SK-N-SH (cell line): ENCODE measurements around the gene RANBP9. TPM values are rescaled to one million over a fixed set of nuclear protein-coding genes. Genes with fewer than 3 reads are reported as not detected.

Source experiments
- CTCF ChIA-PET: fragments of 300-600, 350-600 bp; formaldehyde crosslinking; extraction: SDS; loops from one replicate; lab custom pipeline; 2021; lab: Yijun Ruan, JAX
- POLR2A ChIA-PET: fragments of 350-600 bp; sonication (Branson Sonifier 250); formaldehyde crosslinking; extraction: SDS; loops from one replicate; lab custom pipeline; 2020; ENCODE audit warnings: antibody characterized with exemption, inconsistent platforms; lab: Yijun Ruan, JAX
- DNase-seq: peaks from one replicate; pipeline ENCODE4 v3.0.0; 2012
- H2AFZ ChIP-seq: fragments of 200-600 bp; sonication (generic); 2 replicates; pipeline ENCODE4 v1.8.1; 2016; ENCODE audit warnings: antibody characterized with exemption, mild to moderate bottlenecking, low read depth
- H3F3A ChIP-seq: fragments of 200-600 bp; sonication (generic); replicated peaks from 2 replicates; pipeline ENCODE3; 2016; ENCODE audit warnings: antibody characterized with exemption, mild to moderate bottlenecking; ENCODE audit not compliant: insufficient read depth
- H3K27ac ChIP-seq, 2 experiments: fragments of 200-500 bp in 1 of 2; fragments of 200-600 bp in 1 of 2; sonication (Bioruptor generic) in 1 of 2; sonication (generic), shearing (Covaris generic) in 1 of 2; 2 replicates each; pipeline versions ENCODE4 v1.5.1 to v1.6.1; 2014 to 2016; ENCODE audit warnings: low read depth in 2 of 2, inconsistent platforms in 1 of 2, low read length in 1 of 2, mild to moderate bottlenecking in 1 of 2, mixed read lengths in 1 of 2
- H3K27me3 ChIP-seq: fragments of 200-600 bp; sonication (generic), shearing (Covaris generic); 2 replicates; pipeline ENCODE4 v1.6.1; 2016; ENCODE audit warnings: mixed run types; ENCODE audit not compliant: insufficient read depth
- H3K36me3 ChIP-seq, 2 experiments: fragments of 200-500 bp in 1 of 2; fragments of 200-600 bp in 1 of 2; sonication (Bioruptor generic) in 1 of 2; sonication (generic) in 1 of 2; replicated peaks in 1 of 2; 2 replicates each; pipeline versions ENCODE3 to v1.5.1; 2014 to 2016; ENCODE audit warnings: low read length in 1 of 2, mild to moderate bottlenecking in 1 of 2; ENCODE audit not compliant: insufficient read depth in 2 of 2, control insufficient read depth in 1 of 2
- H3K4me1 ChIP-seq, 2 experiments: fragments of 200-500 bp in 1 of 2; fragments of 200-600 bp in 1 of 2; sonication (Bioruptor generic) in 1 of 2; sonication (generic), shearing (Covaris generic) in 1 of 2; 2 replicates each; pipeline versions ENCODE4 v1.5.1 to v1.6.1; 2014 to 2016; ENCODE audit warnings: low read depth in 1 of 2, low read length in 1 of 2, mixed run types in 1 of 2; ENCODE audit not compliant: insufficient read depth in 2 of 2, control insufficient read depth in 1 of 2
- H3K4me2 ChIP-seq: fragments of 200-600 bp; sonication (generic), shearing (Covaris generic); 2 replicates; pipeline ENCODE4 v1.6.1; 2017; ENCODE audit warnings: mixed run types
- H3K4me3 ChIP-seq, 2 experiments: fragments of 200-500 bp in 1 of 2; fragments of 200-600 bp in 1 of 2; sonication (Bioruptor generic) in 1 of 2; sonication (generic), shearing (Covaris generic) in 1 of 2; 2 replicates each; pipeline versions ENCODE4 v1.5.1 to v1.8.1; 2014 to 2016; ENCODE audit warnings: low read depth in 2 of 2, inconsistent platforms in 1 of 2, low read length in 1 of 2, mild to moderate bottlenecking in 1 of 2, mixed read lengths in 1 of 2, moderate library complexity in 1 of 2
- H3K79me2 ChIP-seq: fragments of 200-600 bp; sonication (generic); 2 replicates; pipeline ENCODE4 v1.8.1; 2017; ENCODE audit warnings: mild to moderate bottlenecking; ENCODE audit not compliant: insufficient read depth
- H3K9ac ChIP-seq: fragments of 200-600 bp; sonication (generic); 2 replicates; pipeline ENCODE4 v1.6.1; 2017; ENCODE audit warnings: mixed run types
- H3K9me2 ChIP-seq: fragments of 200-600 bp; sonication (generic); 2 replicates; pipeline ENCODE4 v1.6.1; 2017; ENCODE audit warnings: mixed run types
- H3K9me3 ChIP-seq: fragments of 200-600 bp; sonication (generic); 2 replicates; pipeline ENCODE4 v1.6.1; 2017; ENCODE audit warnings: mixed run types, mild to moderate bottlenecking, moderate library complexity
- H4K20me1 ChIP-seq: fragments of 200-600 bp; sonication (generic); 2 replicates; pipeline ENCODE4 v1.6.1; 2017; ENCODE audit warnings: mild to moderate bottlenecking, mixed run types; ENCODE audit not compliant: insufficient read depth
- CHD2 ChIP-seq: fragments of 150-350 bp; IDR thresholded peaks from 2 replicates; pipeline ENCODE4 v1.6.1; 2018; ENCODE audit warnings: low read length; ENCODE audit not compliant: partially characterized antibody
- EP300 ChIP-seq, 2 experiments: IDR thresholded peaks; 2 replicates each; pipeline versions ENCODE4 v1.4.0 to v1.6.1; 2012; ENCODE audit warnings: borderline replicate concordance in 1 of 2, low read depth in 1 of 2, low read length in 1 of 2
- EZH2phosphoT487 ChIP-seq: fragments of 200-600 bp; sonication (generic); IDR thresholded peaks from 2 replicates; pipeline ENCODE4 v1.6.1; 2017; ENCODE audit warnings: low read depth, mixed run types, mild to moderate bottlenecking, antibody characterized with exemption, moderate library complexity, borderline replicate concordance
- FOSL2 ChIP-seq: IDR thresholded peaks from 2 replicates; pipeline ENCODE4 v1.4.0; 2012; ENCODE audit warnings: low read depth, mild to moderate bottlenecking, moderate library complexity, borderline replicate concordance
- FOXM1 ChIP-seq: IDR thresholded peaks from 2 replicates; pipeline ENCODE4 v1.4.0; 2012; ENCODE audit warnings: low read depth, mild to moderate bottlenecking
- MXI1 ChIP-seq: IDR thresholded peaks from 2 replicates; pipeline ENCODE4 v1.6.1; 2012; ENCODE audit warnings: mild to moderate bottlenecking, low read depth, low read length, improper control_type of control experiment
- NFIC ChIP-seq: IDR thresholded peaks from 2 replicates; pipeline ENCODE4 v1.4.0; 2012; ENCODE audit warnings: borderline replicate concordance
- NRF1 ChIP-seq: IDR thresholded peaks from 2 replicates; pipeline ENCODE4 v1.6.1; 2012; ENCODE audit warnings: low read depth, mild to moderate bottlenecking, low read length
- RCOR1 ChIP-seq: fragments of 150-350 bp; IDR thresholded peaks from 2 replicates; pipeline ENCODE4 v1.6.1; 2017; ENCODE audit warnings: antibody characterized with exemption, low read length
- RFX5 ChIP-seq: IDR thresholded peaks from 2 replicates; pipeline ENCODE4 v1.6.1; 2012; ENCODE audit warnings: mild to moderate bottlenecking, improper control_type of control experiment, low read length
- RXRA ChIP-seq: IDR thresholded peaks from 2 replicates; pipeline ENCODE4 v1.4.0; 2012; ENCODE audit warnings: low read depth, mild to moderate bottlenecking, borderline replicate concordance
- SIN3A ChIP-seq: IDR thresholded peaks from 2 replicates; pipeline ENCODE4 v1.6.1; 2012; ENCODE audit warnings: low read depth, mild to moderate bottlenecking, low read length, moderate library complexity, borderline replicate concordance
- TAF1 ChIP-seq: IDR thresholded peaks from 2 replicates; pipeline ENCODE4 v1.6.1; 2012; ENCODE audit warnings: low read depth, mild to moderate bottlenecking, low read length, moderate library complexity, borderline replicate concordance
- TCF12 ChIP-seq: IDR thresholded peaks from 2 replicates; pipeline ENCODE4 v1.4.0; 2012
- TEAD4 ChIP-seq: IDR thresholded peaks from 2 replicates; pipeline ENCODE4 v1.4.0; 2012; ENCODE audit warnings: mild to moderate bottlenecking, borderline replicate concordance; ENCODE audit not compliant: insufficient read depth
- WGBS: methylation state at CpG from one replicate; pipeline ENCODE4 v1.1.6; 2017; ENCODE audit warnings: low lambda C conversion rate; 5-methylcytosine and 5-hydroxymethylcytosine counted together
- polyA plus RNA-seq, 3 experiments: library from polyadenylated mRNA; depleted of rRNA; stranded (reverse); fragments of >200 nt; gene quantifications; 2 replicates each; pipeline ENCODE4 v1.2.3, GENCODE V29; 2012
- TF ChIP-seq, protein P1 (sequence below): IDR thresholded peaks from 2 replicates; pipeline ENCODE4 v1.4.0; 2012; ENCODE audit warnings: low read depth, borderline replicate concordance
- TF ChIP-seq, protein P2 (sequence below): fragments of 200-600 bp; sonication (generic); IDR thresholded peaks from 2 replicates; pipeline ENCODE4 v1.6.1; 2017; ENCODE audit warnings: antibody characterized with exemption, mild to moderate bottlenecking, moderate library complexity
- TF ChIP-seq, protein P3 (sequence below): fragments of 150-350 bp; IDR thresholded peaks from 2 replicates; pipeline ENCODE4 v1.6.1; 2016; ENCODE audit warnings: mild to moderate bottlenecking, low read depth, low read length
- TF ChIP-seq, protein P4 (sequence below): IDR thresholded peaks from 2 replicates; pipeline ENCODE4; 2012

Gene RANBP9
- polyA plus RNA-seq, 1 of the 3 experiments (the other 2 are of a cell fraction): 20.4 TPM

DNA sequence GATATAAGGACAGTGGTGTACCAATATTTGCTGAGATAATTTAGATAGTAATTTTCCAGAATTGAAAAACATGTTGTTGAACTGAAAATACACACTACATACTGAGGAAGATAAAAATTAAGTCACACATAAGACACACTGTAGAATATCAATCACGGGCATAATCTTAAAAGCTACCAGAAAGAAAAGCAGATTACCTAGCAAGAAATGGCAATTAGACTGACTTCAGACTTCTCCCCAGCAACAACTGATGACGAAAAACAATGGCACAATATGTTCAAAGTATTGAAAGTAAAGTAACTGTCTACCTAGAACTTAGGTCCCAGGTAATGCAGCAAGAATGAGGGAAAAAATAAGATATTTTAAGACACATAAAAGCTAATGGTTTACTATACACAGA lies 50.0 kb downstream of the RANBP9 start:
- H3K9me3 ChIP-seq: no peaks in the 10 kb centered on the region
- peaks cover 95% of the 10 kb centered on the region for H3K79me2 ChIP-seq
- peaks cover 7% of the 10 kb centered on the region for H3F3A ChIP-seq
- H3K36me3 ChIP-seq: peaks cover 5 to 8% of the 10 kb centered on the region in 2 experiments
- TF ChIP-seq TAF1: no peak
- no peak for TF ChIP-seq FOXM1
- TF ChIP-seq RXRA: no peak
- TF ChIP-seq MXI1: no peak
- no peak for TF ChIP-seq TCF12
- TF ChIP-seq, protein P1, sequence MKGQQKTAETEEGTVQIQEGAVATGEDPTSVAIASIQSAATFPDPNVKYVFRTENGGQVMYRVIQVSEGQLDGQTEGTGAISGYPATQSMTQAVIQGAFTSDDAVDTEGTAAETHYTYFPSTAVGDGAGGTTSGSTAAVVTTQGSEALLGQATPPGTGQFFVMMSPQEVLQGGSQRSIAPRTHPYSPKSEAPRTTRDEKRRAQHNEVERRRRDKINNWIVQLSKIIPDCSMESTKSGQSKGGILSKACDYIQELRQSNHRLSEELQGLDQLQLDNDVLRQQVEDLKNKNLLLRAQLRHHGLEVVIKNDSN: no peak
- TF ChIP-seq, protein P2, sequence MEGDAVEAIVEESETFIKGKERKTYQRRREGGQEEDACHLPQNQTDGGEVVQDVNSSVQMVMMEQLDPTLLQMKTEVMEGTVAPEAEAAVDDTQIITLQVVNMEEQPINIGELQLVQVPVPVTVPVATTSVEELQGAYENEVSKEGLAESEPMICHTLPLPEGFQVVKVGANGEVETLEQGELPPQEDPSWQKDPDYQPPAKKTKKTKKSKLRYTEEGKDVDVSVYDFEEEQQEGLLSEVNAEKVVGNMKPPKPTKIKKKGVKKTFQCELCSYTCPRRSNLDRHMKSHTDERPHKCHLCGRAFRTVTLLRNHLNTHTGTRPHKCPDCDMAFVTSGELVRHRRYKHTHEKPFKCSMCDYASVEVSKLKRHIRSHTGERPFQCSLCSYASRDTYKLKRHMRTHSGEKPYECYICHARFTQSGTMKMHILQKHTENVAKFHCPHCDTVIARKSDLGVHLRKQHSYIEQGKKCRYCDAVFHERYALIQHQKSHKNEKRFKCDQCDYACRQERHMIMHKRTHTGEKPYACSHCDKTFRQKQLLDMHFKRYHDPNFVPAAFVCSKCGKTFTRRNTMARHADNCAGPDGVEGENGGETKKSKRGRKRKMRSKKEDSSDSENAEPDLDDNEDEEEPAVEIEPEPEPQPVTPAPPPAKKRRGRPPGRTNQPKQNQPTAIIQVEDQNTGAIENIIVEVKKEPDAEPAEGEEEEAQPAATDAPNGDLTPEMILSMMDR: no peak
- no peak for TF ChIP-seq EP300 (IDR thresholded peaks at IDR 0.05; ENCODE audit: borderline replicate concordance in 1 of 2, low read depth in 1 of 2, low read length in 1 of 2)
- TF ChIP-seq EZH2phosphoT487: no peak
- TF ChIP-seq, protein P3, sequence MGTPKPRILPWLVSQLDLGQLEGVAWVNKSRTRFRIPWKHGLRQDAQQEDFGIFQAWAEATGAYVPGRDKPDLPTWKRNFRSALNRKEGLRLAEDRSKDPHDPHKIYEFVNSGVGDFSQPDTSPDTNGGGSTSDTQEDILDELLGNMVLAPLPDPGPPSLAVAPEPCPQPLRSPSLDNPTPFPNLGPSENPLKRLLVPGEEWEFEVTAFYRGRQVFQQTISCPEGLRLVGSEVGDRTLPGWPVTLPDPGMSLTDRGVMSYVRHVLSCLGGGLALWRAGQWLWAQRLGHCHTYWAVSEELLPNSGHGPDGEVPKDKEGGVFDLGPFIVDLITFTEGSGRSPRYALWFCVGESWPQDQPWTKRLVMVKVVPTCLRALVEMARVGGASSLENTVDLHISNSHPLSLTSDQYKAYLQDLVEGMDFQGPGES: no peak
- no peak for TF ChIP-seq RCOR1
- no peak for TF ChIP-seq TEAD4
- TF ChIP-seq RFX5: no peak
- no peak for TF ChIP-seq SIN3A
- no peak for TF ChIP-seq NRF1
- H3K4me2 ChIP-seq: no peak overlapping the region
- peaks cover 38% of the 10 kb centered on the region for H4K20me1 ChIP-seq
- H3K9ac ChIP-seq: no peak overlapping the region
- ChIA-PET POLR2A (no interaction called here), CTCF (no interaction called here)
- no peak overlapping the region for H3K27ac ChIP-seq
- H2AFZ ChIP-seq: no peak overlapping the region
- H3K27me3 ChIP-seq: no peaks in the 10 kb centered on the region
- no peaks in the 10 kb centered on the region; a peak in 3 of 4 replicates for H3K4me1 ChIP-seq
- WGBS: 67% methylated on average over 2 of the region's 2 CpGs
- H3K4me3 ChIP-seq: no peak overlapping the region
- no peaks in the 10 kb centered on the region for H3K9me2 ChIP-seq
- DNase-seq: no peak

DNA sequence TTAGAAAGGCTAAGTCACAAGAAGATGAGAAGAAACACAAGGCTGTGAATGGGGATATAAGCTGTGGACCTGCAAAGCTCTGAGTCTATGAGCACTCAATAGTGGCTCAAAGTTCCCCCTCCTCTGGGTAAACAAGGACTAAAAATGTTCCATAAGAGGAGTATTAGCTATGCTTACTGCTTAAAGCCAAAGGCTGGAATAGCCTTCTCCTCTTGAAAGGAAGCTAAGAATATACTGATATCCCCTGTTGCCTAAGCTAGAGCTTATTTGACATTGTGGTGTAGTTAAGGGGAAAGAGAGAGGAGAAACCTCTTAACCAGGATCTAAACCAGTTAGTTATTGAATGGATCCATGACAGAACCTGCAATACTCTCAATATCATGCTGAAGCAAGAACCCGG lies 50.7 kb downstream of the RANBP9 start:
- H3K4me1 ChIP-seq: no peaks in the 10 kb centered on the region; a peak in 3 of 4 replicates
- H3K4me2 ChIP-seq: no peak overlapping the region
- WGBS: 100% methylated on average over 1 of the region's 1 CpG
- no peak for TF ChIP-seq CHD2
- TF ChIP-seq NFIC: no peak
- no peak for TF ChIP-seq EP300 (IDR thresholded peaks at IDR 0.05; ENCODE audit: borderline replicate concordance in 1 of 2, low read depth in 1 of 2, low read length in 1 of 2)
- TF ChIP-seq FOSL2: no peak
- TF ChIP-seq, protein P4, sequence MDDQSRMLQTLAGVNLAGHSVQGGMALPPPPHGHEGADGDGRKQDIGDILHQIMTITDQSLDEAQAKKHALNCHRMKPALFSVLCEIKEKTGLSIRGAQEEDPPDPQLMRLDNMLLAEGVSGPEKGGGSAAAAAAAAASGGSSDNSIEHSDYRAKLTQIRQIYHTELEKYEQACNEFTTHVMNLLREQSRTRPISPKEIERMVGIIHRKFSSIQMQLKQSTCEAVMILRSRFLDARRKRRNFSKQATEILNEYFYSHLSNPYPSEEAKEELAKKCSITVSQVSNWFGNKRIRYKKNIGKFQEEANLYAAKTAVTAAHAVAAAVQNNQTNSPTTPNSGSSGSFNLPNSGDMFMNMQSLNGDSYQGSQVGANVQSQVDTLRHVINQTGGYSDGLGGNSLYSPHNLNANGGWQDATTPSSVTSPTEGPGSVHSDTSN: no peak
- TF ChIP-seq SIN3A: no peak
- TF ChIP-seq, protein P1: no peak
- TF ChIP-seq EZH2phosphoT487: no peak
- TF ChIP-seq RCOR1: no peak
- TF ChIP-seq, all 33 proteins: peak for 0
- Histone ChIP-seq H3K4me3 (no peak overlapping the region), H3K9me2 (no peaks in the 10 kb centered on the region), H3K79me2 (peaks cover 91% of the 10 kb centered on the region), H3K27ac (no peak overlapping the region), H3K36me3 (peaks cover 8 to 10% of the 10 kb centered on the region in 2 experiments), H2AFZ (no peak overlapping the region), H3F3A (peaks cover 7% of the 10 kb centered on the region), H3K9ac (no peak overlapping the region), H4K20me1 (peaks cover 34% of the 10 kb centered on the region), H3K27me3 (no peaks in the 10 kb centered on the region), H3K9me3 (no peaks in the 10 kb centered on the region)
- DNase-seq: no peak
- ChIA-PET POLR2A (no interaction called here), CTCF (interaction anchor here (1.2 kb wide), 1 partner anchor 9 kb away, joined by 3 read pairs; no protein-coding TSS in a partner anchor)
